Mesothelial cell of epicardium (in vitro differentiated cells): ENCODE measurements around the gene SMARCD3. TPM values are rescaled to one million over a fixed set of nuclear protein-coding genes. Genes with fewer than 3 reads are reported as not detected.
A peak's percentile ranks its signal among the peaks of the same experiment; 100 is the strongest.

Experiments used
- DNase-seq, 2 experiments: peaks; one replicate each; pipeline ENCODE4 v3.0.0; 2021; ENCODE audit warnings: low spot score in 2 of 2; ENCODE audit not compliant: unreplicated experiment in 2 of 2
- H3K27ac Mint-ChIP-seq: 2 replicates; pipeline ENCODE4 v1.8.0; 2021; ENCODE audit warnings: mixed read lengths
- H3K27me3 Mint-ChIP-seq: 2 replicates; pipeline ENCODE4 v1.8.0; 2021; ENCODE audit warnings: low read depth, mixed read lengths
- H3K36me3 Mint-ChIP-seq: 2 replicates; pipeline ENCODE4 v1.8.0; 2021; ENCODE audit warnings: mixed read lengths
- H3K4me1 Mint-ChIP-seq: 2 replicates; pipeline ENCODE4 v1.8.0; 2021; ENCODE audit warnings: mixed read lengths
- H3K4me3 Mint-ChIP-seq: 2 replicates; pipeline ENCODE4 v1.8.0; 2021; ENCODE audit warnings: mild to moderate bottlenecking, moderate library complexity, mixed read lengths
- H3K9me3 Mint-ChIP-seq: 2 replicates; pipeline ENCODE4 v1.8.0; 2021; ENCODE audit warnings: mixed read lengths
- total RNA-seq: library from RNA; stranded (reverse); gene quantifications from 3 replicates; pipeline ENCODE4 v1.2.1, GENCODE V29; 2021
- TF ChIP-seq, protein P1 (sequence below): fragments of 200-600 bp; sonication (generic); IDR thresholded peaks from one replicate; pipeline ENCODE4 v1.5.0; 2021; ENCODE audit warnings: antibody characterized with exemption; ENCODE audit not compliant: unreplicated experiment

The SMARCD3 gene
- total RNA-seq, 1 donor from 2014 or later, result 114 TPM

DNA sequence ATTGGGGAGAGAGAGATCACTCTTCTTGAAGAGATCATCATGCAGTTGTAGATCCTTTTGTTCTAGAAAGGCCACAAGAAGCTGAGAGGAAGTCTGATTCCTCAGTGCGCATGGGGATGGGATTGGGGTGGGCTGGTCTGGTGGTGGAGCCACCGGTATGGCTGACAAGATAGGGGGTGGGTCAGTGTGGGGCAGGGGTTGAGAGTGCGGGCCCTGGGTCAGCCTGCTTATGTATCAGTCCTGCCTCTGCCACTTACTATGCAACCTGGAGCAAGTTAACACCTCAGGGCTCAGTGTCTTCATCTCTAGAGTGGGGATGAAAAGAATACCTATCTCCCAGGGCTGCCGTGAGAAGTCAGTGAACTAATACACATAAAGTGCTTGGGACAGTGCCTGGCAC lies 8.0 kb downstream of the SMARCD3 start:
- no peak for DNase-seq
- Mint-ChIP-seq H3K27ac (peak overlapping the region; percentile 50), H3K9me3 (no peaks in the 10 kb centered on the region), H3K27me3 (no peaks in the 10 kb centered on the region), H3K4me3 (no peak overlapping the region), H3K4me1 (peaks cover 11% of the 10 kb centered on the region), H3K36me3 (peaks cover 10% of the 10 kb centered on the region)
- TF ChIP-seq, protein P1, sequence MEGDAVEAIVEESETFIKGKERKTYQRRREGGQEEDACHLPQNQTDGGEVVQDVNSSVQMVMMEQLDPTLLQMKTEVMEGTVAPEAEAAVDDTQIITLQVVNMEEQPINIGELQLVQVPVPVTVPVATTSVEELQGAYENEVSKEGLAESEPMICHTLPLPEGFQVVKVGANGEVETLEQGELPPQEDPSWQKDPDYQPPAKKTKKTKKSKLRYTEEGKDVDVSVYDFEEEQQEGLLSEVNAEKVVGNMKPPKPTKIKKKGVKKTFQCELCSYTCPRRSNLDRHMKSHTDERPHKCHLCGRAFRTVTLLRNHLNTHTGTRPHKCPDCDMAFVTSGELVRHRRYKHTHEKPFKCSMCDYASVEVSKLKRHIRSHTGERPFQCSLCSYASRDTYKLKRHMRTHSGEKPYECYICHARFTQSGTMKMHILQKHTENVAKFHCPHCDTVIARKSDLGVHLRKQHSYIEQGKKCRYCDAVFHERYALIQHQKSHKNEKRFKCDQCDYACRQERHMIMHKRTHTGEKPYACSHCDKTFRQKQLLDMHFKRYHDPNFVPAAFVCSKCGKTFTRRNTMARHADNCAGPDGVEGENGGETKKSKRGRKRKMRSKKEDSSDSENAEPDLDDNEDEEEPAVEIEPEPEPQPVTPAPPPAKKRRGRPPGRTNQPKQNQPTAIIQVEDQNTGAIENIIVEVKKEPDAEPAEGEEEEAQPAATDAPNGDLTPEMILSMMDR, result no peak

DNA sequence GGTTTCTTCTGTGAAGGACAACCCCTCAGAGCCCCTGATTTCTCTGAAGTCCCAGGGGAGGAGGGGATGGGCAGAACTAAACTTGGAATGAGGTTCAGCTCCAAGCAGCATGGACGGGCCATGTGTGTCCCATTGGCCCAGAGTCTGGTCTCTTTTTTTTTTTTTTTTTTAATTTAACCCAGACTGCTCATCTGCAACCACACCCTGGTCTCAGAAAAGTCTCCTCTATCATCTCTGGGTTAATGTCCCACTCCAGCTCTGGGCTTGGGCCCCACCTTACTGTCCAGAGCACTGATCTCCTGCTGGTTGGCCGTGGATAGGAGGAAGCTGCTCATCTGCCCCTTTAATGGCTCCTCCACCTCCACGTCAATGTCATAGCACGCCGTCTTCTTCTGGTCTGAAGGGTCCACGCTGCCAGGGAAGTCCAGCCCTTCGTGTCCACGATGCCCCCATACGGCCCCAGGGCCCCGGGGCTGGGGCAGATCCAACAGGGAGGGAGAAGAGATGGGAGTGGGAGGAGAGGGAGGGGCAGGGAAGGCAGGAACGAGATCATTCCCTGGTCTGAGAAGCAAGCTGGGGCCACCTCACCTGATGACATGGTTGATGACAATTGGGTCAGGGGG lies 8.5 kb downstream of the SMARCD3 start:
- H3K4me3 Mint-ChIP-seq, result no peak overlapping the region
- H3K9me3 Mint-ChIP-seq, result no peaks in the 10 kb centered on the region
- H3K27ac Mint-ChIP-seq, result peak overlapping the region; percentile 50
- H3K27me3 Mint-ChIP-seq, result no peaks in the 10 kb centered on the region
- peaks cover 10% of the 10 kb centered on the region for H3K4me1 Mint-ChIP-seq
- no peak for DNase-seq
- peaks cover 10% of the 10 kb centered on the region for H3K36me3 Mint-ChIP-seq
- TF ChIP-seq, protein P1, result no peak

DNA sequence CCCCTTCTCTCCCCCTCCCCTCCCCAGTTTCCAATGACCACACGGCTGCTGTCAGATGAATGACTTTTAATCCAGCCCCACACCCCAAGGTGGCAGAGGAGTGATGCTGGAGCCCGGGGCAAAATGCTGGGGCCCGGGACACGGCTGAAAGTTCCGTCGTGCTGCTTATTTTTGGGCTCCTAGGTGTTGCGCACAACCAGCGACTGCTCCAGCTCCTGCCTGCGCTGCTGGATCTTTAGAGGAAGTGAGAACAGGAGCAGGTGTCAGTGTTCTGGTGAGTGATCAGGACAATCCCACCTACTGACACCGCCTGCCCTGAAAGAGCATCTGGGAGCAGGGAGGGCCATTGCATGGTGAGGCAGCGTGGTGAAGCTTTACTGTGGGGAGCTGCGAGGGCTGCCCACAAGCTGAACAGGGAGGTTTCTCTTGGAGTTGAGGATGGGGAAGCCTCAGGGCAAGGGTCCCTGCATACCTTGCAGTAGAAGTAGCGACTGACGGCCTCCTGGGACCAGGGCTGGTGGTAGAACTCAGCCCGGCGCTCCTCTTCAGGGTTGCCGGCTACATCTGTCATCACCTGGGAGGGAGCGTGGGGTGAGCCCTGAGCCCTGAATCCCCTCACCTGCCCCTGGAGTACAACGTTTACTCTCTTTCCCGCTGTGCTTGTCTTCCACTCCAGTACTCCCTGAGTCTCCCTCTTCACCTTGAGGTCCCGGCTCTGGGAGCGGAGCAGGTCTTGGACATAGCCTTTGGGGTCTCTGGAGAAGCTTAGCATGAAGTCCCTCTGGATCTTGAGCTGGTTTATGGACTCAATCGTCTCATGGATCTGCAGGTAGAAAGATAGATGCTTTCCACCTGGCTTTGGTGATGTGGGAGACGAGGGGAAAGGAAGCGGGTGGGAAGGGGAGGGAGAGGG lies 9.3 kb downstream of the SMARCD3 start:
- Mint-ChIP-seq H3K27ac (no peak overlapping the region), H3K4me3 (no peak overlapping the region), H3K27me3 (no peaks in the 10 kb centered on the region), H3K36me3 (peaks cover 10% of the 10 kb centered on the region), H3K4me1 (peaks cover 5% of the 10 kb centered on the region), H3K9me3 (no peaks in the 10 kb centered on the region)
- DNase-seq, result no peak
- TF ChIP-seq, protein P1, result no peak

DNA sequence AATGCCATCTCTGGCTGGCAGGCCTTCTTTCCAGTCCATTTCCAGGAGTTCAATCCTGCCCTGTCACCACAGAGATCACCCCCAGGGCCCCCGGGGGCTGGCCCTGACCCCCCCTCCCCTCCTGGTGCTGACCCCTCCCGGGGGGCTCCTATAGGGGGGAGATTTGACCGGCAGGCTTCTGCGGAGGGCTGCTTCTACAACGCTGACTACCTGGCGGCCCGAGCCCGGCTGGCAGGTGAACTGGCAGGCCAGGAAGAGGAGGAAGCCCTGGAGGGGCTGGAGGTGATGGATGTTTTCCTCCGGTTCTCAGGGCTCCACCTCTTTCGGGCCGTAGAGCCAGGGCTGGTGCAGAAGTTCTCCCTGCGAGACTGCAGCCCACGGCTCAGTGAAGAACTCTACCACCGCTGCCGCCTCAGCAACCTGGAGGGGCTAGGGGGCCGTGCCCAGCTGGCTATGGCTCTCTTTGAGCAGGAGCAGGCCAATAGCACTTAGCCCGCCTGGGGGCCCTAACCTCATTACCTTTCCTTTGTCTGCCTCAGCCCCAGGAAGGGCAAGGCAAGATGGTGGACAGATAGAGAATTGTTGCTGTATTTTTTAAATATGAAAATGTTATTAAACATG lies 10.2 kb downstream of the SMARCD3 start:
- TF ChIP-seq, protein P1, result no peak
- peaks cover 10% of the 10 kb centered on the region for H3K36me3 Mint-ChIP-seq
- no peak for DNase-seq
- H3K27ac Mint-ChIP-seq, result no peak overlapping the region
- H3K4me1 Mint-ChIP-seq, result peaks cover 9% of the 10 kb centered on the region
- no peak overlapping the region for H3K4me3 Mint-ChIP-seq
- H3K9me3 Mint-ChIP-seq, result no peaks in the 10 kb centered on the region
- no peaks in the 10 kb centered on the region for H3K27me3 Mint-ChIP-seq

DNA sequence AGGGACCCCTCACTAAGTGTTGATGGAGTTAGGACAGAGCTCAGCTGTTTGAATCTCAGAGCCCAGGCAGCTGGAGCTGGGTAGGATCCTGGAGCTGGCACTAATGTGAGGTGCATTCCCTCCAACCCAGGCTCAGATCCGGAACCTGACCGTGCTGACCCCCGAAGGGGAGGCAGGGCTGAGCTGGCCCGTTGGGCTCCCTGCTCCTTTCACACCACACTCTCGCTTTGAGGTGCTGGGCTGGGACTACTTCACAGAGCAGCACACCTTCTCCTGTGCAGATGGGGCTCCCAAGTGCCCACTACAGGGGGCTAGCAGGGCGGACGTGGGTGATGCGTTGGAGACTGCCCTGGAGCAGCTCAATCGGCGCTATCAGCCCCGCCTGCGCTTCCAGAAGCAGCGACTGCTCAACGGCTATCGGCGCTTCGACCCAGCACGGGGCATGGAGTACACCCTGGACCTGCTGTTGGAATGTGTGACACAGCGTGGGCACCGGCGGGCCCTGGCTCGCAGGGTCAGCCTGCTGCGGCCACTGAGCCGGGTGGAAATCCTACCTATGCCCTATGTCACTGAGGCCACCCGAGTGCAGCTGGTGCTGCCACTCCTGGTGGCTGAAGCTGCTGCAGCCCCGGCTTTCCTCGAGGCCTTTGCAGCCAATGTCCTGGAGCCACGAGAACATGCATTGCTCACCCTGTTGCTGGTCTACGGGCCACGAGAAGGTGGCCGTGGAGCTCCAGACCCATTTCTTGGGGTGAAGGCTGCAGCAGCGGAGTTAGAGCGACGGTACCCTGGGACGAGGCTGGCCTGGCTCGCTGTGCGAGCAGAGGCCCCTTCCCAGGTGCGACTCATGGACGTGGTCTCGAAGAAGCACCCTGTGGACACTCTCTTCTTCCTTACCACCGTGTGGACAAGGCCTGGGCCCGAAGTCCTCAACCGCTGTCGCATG lies 11.0 kb downstream of the SMARCD3 start:
- peaks cover 13% of the 10 kb centered on the region for H3K4me1 Mint-ChIP-seq
- TF ChIP-seq, protein P1, result no peak

More for the DNA sequence above, 11.0 kb downstream of the SMARCD3 start:
- H3K9me3 Mint-ChIP-seq, result no peaks in the 10 kb centered on the region
- DNase-seq, result no peak
- no peak overlapping the region for H3K4me3 Mint-ChIP-seq
- no peak overlapping the region for H3K27ac Mint-ChIP-seq
- H3K27me3 Mint-ChIP-seq, result no peaks in the 10 kb centered on the region
- peaks cover 10% of the 10 kb centered on the region for H3K36me3 Mint-ChIP-seq
